Uterus (tissue), 4 donors: Measurements from ENCODE around the gene CLEC18C. TPM values are rescaled to one million over a fixed set of nuclear protein-coding genes. Genes with fewer than 3 reads are reported as not detected.

Source experiments
- DNase-seq, 2 donors: peaks; one replicate each; pipeline ENCODE4 v3.0.0-alpha.2; 2019 to 2020
- H3K27ac ChIP-seq, 2 donors: fragments of 200-600 bp; sonication (generic); 1 replicate in 1 of 2; 2 replicates in 1 of 2; pipeline ENCODE4 v1.5.1; 2016 to 2018
- H3K27me3 ChIP-seq, 2 donors: fragments of 200-600 bp; sonication (generic); one replicate each; pipeline ENCODE4 v1.5.1; 2018 to 2019; ENCODE audit warnings: control low read depth in 1 of 2
- H3K36me3 ChIP-seq, 2 donors: fragments of 200-600 bp; sonication (generic); one replicate each; pipeline ENCODE4 v1.5.1; 2019; ENCODE audit warnings: control low read depth in 1 of 2
- H3K4me1 ChIP-seq, 2 donors: fragments of 200-600 bp; sonication (generic); one replicate each; pipeline ENCODE4 v1.5.1; 2018 to 2019; ENCODE audit warnings: control low read depth in 1 of 2
- H3K4me3 ChIP-seq, 2 donors: fragments of 200-600 bp; sonication (generic); 1 replicate in 1 of 2; 2 replicates in 1 of 2; pipeline ENCODE4 v1.5.1; 2018 to 2019; ENCODE audit warnings: mild to moderate bottlenecking in 1 of 2
- H3K9me3 ChIP-seq, 2 donors: fragments of 200-600 bp; sonication (generic); one replicate each; pipeline ENCODE4 v1.5.1; 2019; ENCODE audit warnings: control low read depth in 1 of 2
- POLR2A ChIP-seq, 2 donors: fragments of 450-650 bp; IDR thresholded peaks; one replicate each; pipeline ENCODE4 v1.6.1; 2016; ENCODE audit warnings: antibody characterized with exemption in 2 of 2, mild to moderate bottlenecking in 1 of 2, moderate library complexity in 1 of 2
- intact Hi-C: fragments of 100-400 bp; cut with DNase I; formaldehyde crosslinking; loops from one replicate; pipeline ENCODE4 v1.15.1; 2023; ENCODE audit warnings: low total_unique reads
- total RNA-seq, 4 donors: library from RNA; depleted of rRNA in 3 of 4; stranded (reverse); fragments of >200 nt in 3 of 4; gene quantifications; one replicate each; pipeline versions ENCODE4 v1.1.0 to v1.2.4, GENCODE V29; 2014 to 2023
- TF ChIP-seq, protein P1 (sequence below), 4 experiments: fragments of 200-600 bp in 2 of 4; fragments of 450-650 bp in 2 of 4; sonication (generic) in 2 of 4; IDR thresholded peaks; one replicate each; pipeline ENCODE4 v1.5.1; 2016 to 2019; ENCODE audit warnings: antibody characterized with exemption in 4 of 4, mild to moderate bottlenecking in 2 of 4, moderate library complexity in 1 of 4
- donor health status: DM: yes; HTN: yes; CAD: no.

CLEC18C gene
- total RNA-seq, 4 donors from 2014 or later, result 0.28 to 1.0 TPM; not detected in 2

- TF ChIP-seq POLR2A (IDR thresholded peaks at IDR 0.05), result no peak
- TF ChIP-seq, protein P1, sequence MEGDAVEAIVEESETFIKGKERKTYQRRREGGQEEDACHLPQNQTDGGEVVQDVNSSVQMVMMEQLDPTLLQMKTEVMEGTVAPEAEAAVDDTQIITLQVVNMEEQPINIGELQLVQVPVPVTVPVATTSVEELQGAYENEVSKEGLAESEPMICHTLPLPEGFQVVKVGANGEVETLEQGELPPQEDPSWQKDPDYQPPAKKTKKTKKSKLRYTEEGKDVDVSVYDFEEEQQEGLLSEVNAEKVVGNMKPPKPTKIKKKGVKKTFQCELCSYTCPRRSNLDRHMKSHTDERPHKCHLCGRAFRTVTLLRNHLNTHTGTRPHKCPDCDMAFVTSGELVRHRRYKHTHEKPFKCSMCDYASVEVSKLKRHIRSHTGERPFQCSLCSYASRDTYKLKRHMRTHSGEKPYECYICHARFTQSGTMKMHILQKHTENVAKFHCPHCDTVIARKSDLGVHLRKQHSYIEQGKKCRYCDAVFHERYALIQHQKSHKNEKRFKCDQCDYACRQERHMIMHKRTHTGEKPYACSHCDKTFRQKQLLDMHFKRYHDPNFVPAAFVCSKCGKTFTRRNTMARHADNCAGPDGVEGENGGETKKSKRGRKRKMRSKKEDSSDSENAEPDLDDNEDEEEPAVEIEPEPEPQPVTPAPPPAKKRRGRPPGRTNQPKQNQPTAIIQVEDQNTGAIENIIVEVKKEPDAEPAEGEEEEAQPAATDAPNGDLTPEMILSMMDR (IDR thresholded peaks at IDR 0.05), result no peak
- Histone ChIP-seq H3K4me1 (no peaks in the 10 kb centered on the region), H3K36me3 (no peaks in the 10 kb centered on the region), H3K27me3 (no peaks in the 10 kb centered on the region), H3K27ac (no peak overlapping the region), H3K9me3 (no peaks in the 10 kb centered on the region), H3K4me3 (no peak overlapping the region)
- intact Hi-C loops, result no loop called here
- no peak for DNase-seq
Observed at GRCh38 chr16:70157105-70157476, 16.5 kb upstream of the CLEC18C start.

- no peaks in the 10 kb centered on the region for H3K36me3 ChIP-seq
- H3K4me1 ChIP-seq, result no peaks in the 10 kb centered on the region
- DNase-seq, result no peak
- intact Hi-C loops, result no loop called here
- no peaks in the 10 kb centered on the region for H3K27me3 ChIP-seq
- no peak overlapping the region for H3K27ac ChIP-seq
- no peak for TF ChIP-seq POLR2A (IDR thresholded peaks at IDR 0.05)
- TF ChIP-seq, protein P1 (IDR thresholded peaks at IDR 0.05), result no peak
- H3K4me3 ChIP-seq, result no peak overlapping the region
- H3K9me3 ChIP-seq, result no peaks in the 10 kb centered on the region
Observed at GRCh38 chr16:70157477-70158260, 15.9 kb upstream of the CLEC18C start.

GRCh38 chr16:70158261-70158939 is 15.2 kb upstream of the CLEC18C start:
- H3K4me1 ChIP-seq, result no peaks in the 10 kb centered on the region
- DNase-seq, result no peak
- intact Hi-C loops, result no loop called here
- no peak overlapping the region for H3K27ac ChIP-seq
- H3K27me3 ChIP-seq, result no peaks in the 10 kb centered on the region
- H3K36me3 ChIP-seq, result no peaks in the 10 kb centered on the region
- H3K9me3 ChIP-seq, result no peaks in the 10 kb centered on the region
- H3K4me3 ChIP-seq, result no peak overlapping the region
- TF ChIP-seq, protein P1 (IDR thresholded peaks at IDR 0.05), result no peak
- no peak for TF ChIP-seq POLR2A (IDR thresholded peaks at IDR 0.05)

DNA sequence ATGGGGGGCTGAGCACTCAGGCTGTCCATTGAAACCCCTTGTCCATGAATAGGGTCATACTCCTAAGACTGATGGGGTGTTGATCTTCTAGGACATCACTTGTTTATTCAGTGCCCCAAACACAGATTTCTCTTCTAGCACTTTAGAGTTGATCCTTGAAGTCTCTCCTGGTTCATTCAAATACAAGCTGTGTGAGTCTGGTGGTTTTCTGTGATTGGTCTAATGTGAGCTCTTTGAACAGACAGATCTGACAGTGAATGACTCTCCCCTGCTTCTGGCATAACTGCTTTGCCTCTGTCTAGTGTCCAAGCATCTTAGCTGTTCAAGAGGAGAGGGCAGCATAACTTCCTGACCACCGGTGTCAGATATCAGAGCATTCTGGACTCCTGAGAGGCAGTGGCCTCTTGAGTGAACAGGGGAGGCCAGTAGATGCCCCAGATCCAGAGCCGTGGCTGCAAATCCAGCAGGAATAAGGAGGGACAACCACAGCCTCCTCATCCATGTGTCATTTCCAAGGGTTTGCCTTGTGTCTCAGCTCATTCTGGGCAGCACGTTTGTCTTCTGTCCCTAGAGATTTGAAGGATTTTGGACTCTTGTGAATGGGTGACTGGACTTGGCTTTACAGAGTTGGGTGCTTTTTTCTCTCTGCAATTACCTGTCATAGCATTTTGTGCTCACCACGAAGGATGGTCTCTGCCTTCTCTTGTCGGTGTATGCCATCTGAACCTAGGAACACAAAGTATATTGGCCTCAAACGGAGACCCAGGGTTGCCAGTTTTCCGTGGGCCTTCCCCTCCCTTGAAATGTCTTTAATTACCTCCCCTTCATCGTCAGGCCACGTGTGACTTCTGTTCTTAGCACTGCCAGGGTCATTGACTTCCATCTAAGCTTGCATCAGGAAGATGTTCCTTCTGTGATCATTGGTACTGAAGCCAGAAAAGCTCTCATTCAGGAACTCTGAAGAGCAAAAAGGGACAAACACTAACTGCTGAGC is 13.9 kb upstream of the CLEC18C start:
- Histone ChIP-seq H3K36me3 (no peaks in the 10 kb centered on the region), H3K9me3 (no peaks in the 10 kb centered on the region), H3K27me3 (no peaks in the 10 kb centered on the region), H3K27ac (no peak overlapping the region), H3K4me1 (no peaks in the 10 kb centered on the region), H3K4me3 (no peak overlapping the region)
- DNase-seq, result no peak
- no peak for TF ChIP-seq POLR2A (IDR thresholded peaks at IDR 0.05)
- TF ChIP-seq, protein P1 (IDR thresholded peaks at IDR 0.05), result no peak
- intact Hi-C loops, result no loop called here
